HepG2 (cell line): Measurements from ENCODE around the gene SRRT. TPM values are rescaled to one million over a fixed set of nuclear protein-coding genes. Genes with fewer than 3 reads are reported as not detected.

Source experiments
- DZIP1 ChIP-seq: sonication (generic); formaldehyde crosslinking; IDR thresholded peaks from 2 replicates; pipeline ENCODE4 v1.5.0; 2020; ENCODE audit warnings: mild to moderate bottlenecking, missing genetic modification reagents
- E2F2 ChIP-seq: sonication (generic); formaldehyde crosslinking; IDR thresholded peaks from 2 replicates; pipeline ENCODE4 v1.4.0; 2020; ENCODE audit warnings: missing genetic modification reagents, borderline replicate concordance
- IRF9 ChIP-seq: sonication (generic); formaldehyde crosslinking; IDR thresholded peaks from 2 replicates; pipeline ENCODE4 v1.8.0; 2022; ENCODE audit warnings: missing genetic modification reagents, mild to moderate bottlenecking, borderline replicate concordance
- MZF1 ChIP-seq: sonication (generic); formaldehyde crosslinking; IDR thresholded peaks from 2 replicates; pipeline ENCODE4 v1.8.1; 2023; ENCODE audit warnings: mild to moderate bottlenecking, missing genetic modification reagents, borderline replicate concordance
- PAF1 ChIP-seq: IDR thresholded peaks from 2 replicates; pipeline ENCODE4 v1.6.1; 2016; ENCODE audit warnings: missing genetic modification reagents, missing compliant biosample characterization
- SIN3A ChIP-seq: IDR thresholded peaks from 2 replicates; pipeline ENCODE4 v1.6.1; 2011; ENCODE audit warnings: low read depth, mild to moderate bottlenecking, control low read depth, low read length, borderline replicate concordance
- SP5 ChIP-seq: IDR thresholded peaks from 2 replicates; pipeline ENCODE4 v1.6.1; 2016; ENCODE audit warnings: low read depth, borderline replicate concordance
- ZMYM4 ChIP-seq: sonication (generic); formaldehyde crosslinking; IDR thresholded peaks from 2 replicates; pipeline ENCODE4 v1.8.1; 2023; ENCODE audit warnings: mild to moderate bottlenecking, missing genetic modification reagents
- ZNF280D ChIP-seq: sonication (generic); formaldehyde crosslinking; IDR thresholded peaks from 2 replicates; pipeline ENCODE4 v1.5.1; 2020; ENCODE audit warnings: mild to moderate bottlenecking, missing genetic modification reagents
- polyA plus RNA-seq, 8 experiments: library from polyadenylated mRNA; depleted of rRNA in 3 of 8; stranded (reverse) in 7 of 8; unstranded in 1 of 8; fragments of >200 nt; fragmentation: Illumina TruSeq in 4 of 8; extraction: Trizol in 4 of 8; gene quantifications; 2 replicates each; pipeline versions ENCODE4 v1.2.1 to v1.2.3, GENCODE V29; 2011 to 2016; ENCODE audit warnings: low read depth in 4 of 8, missing spikeins in 1 of 8, mixed read lengths in 1 of 8; ENCODE audit not compliant: insufficient read depth in 1 of 8
- total RNA-seq, 5 experiments: library from RNA; depleted of rRNA; stranded (reverse); fragments of >200 nt; fragmentation: Illumina TruSeq; extraction: Trizol; gene quantifications; 2 replicates each; pipeline ENCODE4 v1.2.3, GENCODE V29; 2016; ENCODE audit warnings: low read depth in 1 of 5

SRRT gene
- total and polyA plus RNA-seq, 2 of the 13 experiments (the other 11 are each of a cell fraction or from before 2014, with no cell fraction given): 26.2 to 106 TPM

- TF ChIP-seq MZF1 (CRISPR knock-in tag): no peak
- no peak for TF ChIP-seq E2F2 (CRISPR knock-in tag)
- TF ChIP-seq SIN3A: 0 out of 2 replicates have a peak, but pooled peaks have one; percentile 14
- no peak for TF ChIP-seq ZMYM4
- TF ChIP-seq IRF9 (CRISPR knock-in tag): 0 out of 2 replicates have a peak, but pooled peaks have one; percentile 3
- TF ChIP-seq DZIP1 (CRISPR knock-in tag): no peak
- TF ChIP-seq SP5 (CRISPR knock-in tag): no peak
- no peak for TF ChIP-seq ZNF280D (CRISPR knock-in tag)
- TF ChIP-seq PAF1 (CRISPR knock-in tag): no peak
These were observed 48.2 kb upstream of the SRRT start (continued) for GRCh38 chr7:100826514-100827329.
